ENCODE results near the gene AHCYL1. TPM values are rescaled to one million over a fixed set of nuclear protein-coding genes. Genes with fewer than 3 reads are reported as not detected.

Gene AHCYL1
- total RNA-seq, 3 donors from 2014 or later (not counting 1 experiment from before 2014, with no cell fraction given): 23.3 to 30.0 (median 29.1) TPM

- no peak overlapping the region for H3K4me3 ChIP-seq (ENCODE audit: low read length)
- no peaks in the 10 kb centered on the region for H3K27me3 ChIP-seq (ENCODE audit: control insufficient read depth, insufficient read depth, low read length)
- no peaks in the 10 kb centered on the region for H3K9me3 Mint-ChIP-seq
- WGBS (ENCODE audit: insufficient coverage): 67% methylated on average over 1 of the region's 1 CpG
- H3K36me3 ChIP-seq (ENCODE audit: control insufficient read depth, insufficient read depth, low read length): no peaks in the 10 kb centered on the region
- H3K27ac ChIP-seq (ENCODE audit: low read length): no peak overlapping the region
- peaks cover 4 to 17% of the 10 kb centered on the region in 2 donors for H3K27me3 Mint-ChIP-seq (ENCODE audit: low read depth in 2 of 2)
- H3K27ac Mint-ChIP-seq: no peak overlapping the region
- H3K4me1 ChIP-seq (ENCODE audit: control insufficient read depth, insufficient read depth, low read length): no peaks in the 10 kb centered on the region
- H3K9me3 ChIP-seq (ENCODE audit: control insufficient read depth, insufficient read depth, low read length): no peaks in the 10 kb centered on the region
- H3K4me1 Mint-ChIP-seq: no peaks in the 10 kb centered on the region
- H3K36me3 Mint-ChIP-seq: no peaks in the 10 kb centered on the region
- TF ChIP-seq CTCF (IDR thresholded peaks at IDR 0.05): no peak
- H3K4me3 Mint-ChIP-seq: no peak overlapping the region
- no peak for ATAC-seq
- intact Hi-C loops (cut with micrococcal nuclease): no loop called here
- no peak for DNase-seq
Observed at GRCh38 chr1:109954041-109954512, 30.5 kb upstream of the AHCYL1 start.

DNA sequence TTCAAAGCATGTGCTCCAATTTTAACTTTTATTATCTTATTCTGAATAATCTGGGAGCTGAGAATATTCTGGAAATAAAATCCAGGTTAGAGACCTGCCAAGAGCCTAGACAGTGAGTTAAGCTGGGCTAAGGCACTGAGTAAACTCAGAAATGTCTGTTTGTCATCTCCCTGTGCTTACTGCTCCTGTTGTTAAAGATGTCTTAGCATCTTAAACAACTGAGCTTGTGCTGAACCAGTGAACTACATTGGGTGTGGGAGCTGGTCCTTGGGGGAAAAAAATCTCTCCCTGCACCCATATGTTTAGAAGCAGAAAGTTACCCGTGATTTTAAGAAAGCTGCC lies 25.0 kb upstream of the AHCYL1 start:
- Histone ChIP-seq H3K9me3 (ENCODE audit: control insufficient read depth, insufficient read depth, low read length) (no peaks in the 10 kb centered on the region), H3K4me3 (ENCODE audit: low read length) (no peak overlapping the region), H3K4me1 (ENCODE audit: control insufficient read depth, insufficient read depth, low read length) (no peaks in the 10 kb centered on the region), H3K36me3 (ENCODE audit: control insufficient read depth, insufficient read depth, low read length) (no peaks in the 10 kb centered on the region), H3K27me3 (ENCODE audit: control insufficient read depth, insufficient read depth, low read length) (peaks cover 2% of the 10 kb centered on the region), H3K27ac (ENCODE audit: low read length) (no peak overlapping the region)
- TF ChIP-seq CTCF (IDR thresholded peaks at IDR 0.05): no peak
- 87% methylated on average over 1 of the region's 1 CpG for WGBS (ENCODE audit: insufficient coverage)
- DNase-seq: no peak
- Mint-ChIP-seq H3K9me3 (no peaks in the 10 kb centered on the region), H3K27me3 (ENCODE audit: low read depth in 2 of 2) (peaks cover 17 to 38% of the 10 kb centered on the region in 2 donors), H3K4me1 (no peaks in the 10 kb centered on the region), H3K36me3 (no peaks in the 10 kb centered on the region), H3K27ac (no peak overlapping the region), H3K4me3 (no peak overlapping the region)
- intact Hi-C loops (cut with micrococcal nuclease): no loop called here
- no peak for ATAC-seq

DNA sequence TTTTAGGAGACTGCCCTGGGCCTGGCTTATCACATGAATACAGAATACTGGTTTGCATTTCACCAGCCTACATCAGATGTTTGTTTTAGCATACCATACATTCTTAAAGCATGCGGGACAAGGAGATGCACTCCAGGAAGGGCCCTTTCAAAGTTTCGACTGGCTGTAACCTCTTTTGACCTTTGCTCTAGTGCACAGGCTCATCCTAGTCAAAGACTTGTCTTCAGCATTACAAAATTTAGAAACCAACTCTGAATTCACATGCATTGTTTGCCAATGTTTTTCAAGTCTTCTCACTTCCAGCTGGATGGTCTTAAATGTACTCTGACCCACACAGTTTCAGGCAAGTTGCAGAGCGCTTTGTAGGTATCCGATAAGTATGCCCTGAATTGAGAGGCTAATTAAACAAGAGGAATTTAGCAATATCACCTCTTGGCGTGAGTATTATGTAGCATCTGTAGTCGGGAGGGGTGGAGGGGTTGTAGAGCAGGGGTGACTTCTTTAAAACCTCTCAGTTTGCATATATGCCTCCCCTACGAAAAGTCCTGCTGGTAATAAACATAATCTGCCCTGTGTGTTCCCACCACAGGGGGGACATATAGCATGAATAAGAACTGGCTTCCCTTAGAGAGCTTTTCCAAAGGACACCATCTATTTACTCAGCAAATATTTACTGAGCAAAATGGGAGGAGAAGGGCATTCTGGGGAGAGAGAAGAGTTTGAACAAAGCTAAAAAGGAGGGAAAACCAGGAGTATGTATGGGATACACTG lies 24.4 kb upstream of the AHCYL1 start:
- no peak for ATAC-seq
- no peak for TF ChIP-seq CTCF (IDR thresholded peaks at IDR 0.05)
- Mint-ChIP-seq H3K27me3 (ENCODE audit: low read depth in 2 of 2) (peaks cover 23 to 44% of the 10 kb centered on the region in 2 donors), H3K4me1 (no peaks in the 10 kb centered on the region), H3K27ac (no peak overlapping the region), H3K9me3 (no peaks in the 10 kb centered on the region), H3K36me3 (no peaks in the 10 kb centered on the region), H3K4me3 (no peak overlapping the region)
- Histone ChIP-seq H3K4me3 (ENCODE audit: low read length) (no peak overlapping the region), H3K4me1 (ENCODE audit: control insufficient read depth, insufficient read depth, low read length) (no peaks in the 10 kb centered on the region), H3K9me3 (ENCODE audit: control insufficient read depth, insufficient read depth, low read length) (no peaks in the 10 kb centered on the region), H3K36me3 (ENCODE audit: control insufficient read depth, insufficient read depth, low read length) (no peaks in the 10 kb centered on the region), H3K27ac (ENCODE audit: low read length) (no peak overlapping the region), H3K27me3 (ENCODE audit: control insufficient read depth, insufficient read depth, low read length) (peaks cover 2% of the 10 kb centered on the region)
- no peak for DNase-seq
- WGBS (ENCODE audit: insufficient coverage): 97% methylated on average over 5 of the region's 7 CpGs
- intact Hi-C loops (cut with micrococcal nuclease): no loop called here

DNA sequence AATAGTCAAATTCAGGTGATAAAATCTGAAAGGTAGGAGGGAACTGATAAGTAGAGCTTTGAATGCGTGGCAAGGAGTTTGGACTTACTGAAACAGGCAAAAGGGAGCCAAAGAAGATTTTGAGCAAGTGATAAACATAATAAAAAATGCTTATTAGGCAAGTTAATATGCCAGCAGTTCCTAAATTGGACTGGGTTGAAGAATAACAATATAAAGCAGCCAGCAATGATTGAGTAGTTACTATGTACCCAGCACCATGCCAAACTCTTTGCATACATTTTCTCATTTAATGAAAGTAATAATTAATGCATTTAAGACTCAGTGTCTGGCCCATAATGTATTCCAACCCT lies 23.8 kb upstream of the AHCYL1 start:
- no peak overlapping the region for H3K27ac ChIP-seq (ENCODE audit: low read length)
- Mint-ChIP-seq H3K27me3 (ENCODE audit: low read depth in 2 of 2) (peaks cover 26 to 49% of the 10 kb centered on the region in 2 donors), H3K27ac (no peak overlapping the region), H3K36me3 (no peaks in the 10 kb centered on the region), H3K9me3 (no peaks in the 10 kb centered on the region), H3K4me1 (no peaks in the 10 kb centered on the region), H3K4me3 (no peak overlapping the region)
- no peaks in the 10 kb centered on the region for H3K36me3 ChIP-seq (ENCODE audit: control insufficient read depth, insufficient read depth, low read length)
- no peaks in the 10 kb centered on the region for H3K9me3 ChIP-seq (ENCODE audit: control insufficient read depth, insufficient read depth, low read length)
- ATAC-seq: no peak
- TF ChIP-seq CTCF (IDR thresholded peaks at IDR 0.05): no peak
- H3K27me3 ChIP-seq (ENCODE audit: control insufficient read depth, insufficient read depth, low read length): peaks cover 2% of the 10 kb centered on the region
- no peaks in the 10 kb centered on the region for H3K4me1 ChIP-seq (ENCODE audit: control insufficient read depth, insufficient read depth, low read length)
- intact Hi-C loops (cut with micrococcal nuclease): no loop called here
- no peak for DNase-seq
- H3K4me3 ChIP-seq (ENCODE audit: low read length): no peak overlapping the region
- 78% methylated on average over 1 of the region's 1 CpG for WGBS (ENCODE audit: insufficient coverage)
